Left ventricle myocardium inferior (tissue), 1 donor: ENCODE measurements around the gene NTM. TPM values are rescaled to one million over a fixed set of nuclear protein-coding genes. Genes with fewer than 3 reads are reported as not detected.

Experiments used
- DNase-seq: peaks from one replicate; pipeline ENCODE4 v3.0.0-alpha.2; 2020
- H3K27ac ChIP-seq: fragments of 200-600 bp; replicated peaks from 2 replicates; pipeline ENCODE4 v1.8.0; 2021
- H3K27me3 ChIP-seq: fragments of 200-600 bp; 2 replicates; pipeline ENCODE4 v1.8.0; 2021; ENCODE audit warnings: low read depth
- H3K36me3 ChIP-seq: fragments of 200-600 bp; 2 replicates; pipeline ENCODE4 v1.8.0; 2021
- H3K4me1 ChIP-seq: fragments of 200-600 bp; 2 replicates; pipeline ENCODE4 v1.8.0; 2021
- H3K4me3 ChIP-seq: fragments of 200-600 bp; 2 replicates; pipeline ENCODE4 v1.8.0; 2021; ENCODE audit warnings: mild to moderate bottlenecking, moderate library complexity
- H3K9me3 ChIP-seq: fragments of 200-600 bp; replicated peaks from 2 replicates; pipeline ENCODE4 v1.8.0; 2021
- intact Hi-C: fragments of 100-400 bp; cut with micrococcal nuclease; formaldehyde crosslinking; loops from one replicate; pipeline ENCODE4 v1.11.0; 2022
- total RNA-seq: library from RNA; stranded (reverse); fragmentation: NEBNext Ultra II Directional; extraction: Animal tissue kit (Norgen Biotek cat#: 25700); gene quantifications from one replicate; pipeline ENCODE4 v1.2.1, GENCODE V29; 2021
- TF ChIP-seq, protein P1 (sequence below): fragments of 200-600 bp; IDR thresholded peaks from 2 replicates; pipeline ENCODE4 v1.8.0; 2021; ENCODE audit warnings: antibody characterized with exemption, mild to moderate bottlenecking, borderline replicate concordance
- donor health status: DM: no; HTN: yes; CAD: no; lungs with severe emphysema.

Gene NTM
- total RNA-seq, 1 donor from 2014 or later: 1.0 TPM

- intact Hi-C loops: no loop called here
- Histone ChIP-seq H3K4me3 (no peak overlapping the region), H3K9me3 (no peaks in the 10 kb centered on the region), H3K36me3 (no peaks in the 10 kb centered on the region), H3K27me3 (no peaks in the 10 kb centered on the region), H3K27ac (no peak overlapping the region), H3K4me1 (no peaks in the 10 kb centered on the region)
- TF ChIP-seq, protein P1, sequence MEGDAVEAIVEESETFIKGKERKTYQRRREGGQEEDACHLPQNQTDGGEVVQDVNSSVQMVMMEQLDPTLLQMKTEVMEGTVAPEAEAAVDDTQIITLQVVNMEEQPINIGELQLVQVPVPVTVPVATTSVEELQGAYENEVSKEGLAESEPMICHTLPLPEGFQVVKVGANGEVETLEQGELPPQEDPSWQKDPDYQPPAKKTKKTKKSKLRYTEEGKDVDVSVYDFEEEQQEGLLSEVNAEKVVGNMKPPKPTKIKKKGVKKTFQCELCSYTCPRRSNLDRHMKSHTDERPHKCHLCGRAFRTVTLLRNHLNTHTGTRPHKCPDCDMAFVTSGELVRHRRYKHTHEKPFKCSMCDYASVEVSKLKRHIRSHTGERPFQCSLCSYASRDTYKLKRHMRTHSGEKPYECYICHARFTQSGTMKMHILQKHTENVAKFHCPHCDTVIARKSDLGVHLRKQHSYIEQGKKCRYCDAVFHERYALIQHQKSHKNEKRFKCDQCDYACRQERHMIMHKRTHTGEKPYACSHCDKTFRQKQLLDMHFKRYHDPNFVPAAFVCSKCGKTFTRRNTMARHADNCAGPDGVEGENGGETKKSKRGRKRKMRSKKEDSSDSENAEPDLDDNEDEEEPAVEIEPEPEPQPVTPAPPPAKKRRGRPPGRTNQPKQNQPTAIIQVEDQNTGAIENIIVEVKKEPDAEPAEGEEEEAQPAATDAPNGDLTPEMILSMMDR: no peak
- no peak for DNase-seq
Measured at GRCh38 chr11:132330515-132330914, 960.1 kb downstream of the NTM start.

- Histone ChIP-seq H3K27me3 (no peaks in the 10 kb centered on the region), H3K9me3 (no peaks in the 10 kb centered on the region), H3K4me1 (no peaks in the 10 kb centered on the region), H3K27ac (no peak overlapping the region), H3K4me3 (no peak overlapping the region), H3K36me3 (no peaks in the 10 kb centered on the region)
- no peak for DNase-seq
- intact Hi-C loops: no loop called here
- TF ChIP-seq, protein P1: no peak
Measured at GRCh38 chr11:132332521-132332920, 962.1 kb downstream of the NTM start.

DNA sequence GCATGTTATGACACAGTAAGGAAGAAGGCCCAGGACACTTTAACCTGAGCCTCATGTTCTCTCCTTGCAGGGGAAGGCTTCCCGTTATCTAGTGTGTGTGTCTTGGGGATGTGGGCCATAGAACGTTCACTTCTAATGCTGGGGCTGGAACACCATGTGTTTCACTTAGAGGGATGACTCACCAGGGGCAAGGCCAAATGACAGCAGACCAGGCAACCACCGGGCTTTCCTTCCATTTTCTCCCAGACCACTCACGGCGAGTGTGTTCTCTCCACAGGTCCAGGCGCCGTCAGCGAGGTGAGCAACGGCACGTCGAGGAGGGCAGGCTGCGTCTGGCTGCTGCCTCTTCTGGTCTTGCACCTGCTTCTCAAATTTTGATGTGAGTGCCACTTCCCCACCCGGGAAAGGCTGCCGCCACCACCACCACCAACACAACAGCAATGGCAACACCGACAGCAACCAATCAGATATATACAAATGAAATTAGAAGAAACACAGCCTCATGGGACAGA lies 964.4 kb downstream of the NTM start:
- no peak for DNase-seq
- Histone ChIP-seq H3K4me3 (no peak overlapping the region), H3K4me1 (no peaks in the 10 kb centered on the region), H3K27ac (no peak overlapping the region), H3K36me3 (no peaks in the 10 kb centered on the region), H3K27me3 (no peaks in the 10 kb centered on the region), H3K9me3 (no peaks in the 10 kb centered on the region)
- intact Hi-C loops: no loop called here
- TF ChIP-seq, protein P1: no peak

DNA sequence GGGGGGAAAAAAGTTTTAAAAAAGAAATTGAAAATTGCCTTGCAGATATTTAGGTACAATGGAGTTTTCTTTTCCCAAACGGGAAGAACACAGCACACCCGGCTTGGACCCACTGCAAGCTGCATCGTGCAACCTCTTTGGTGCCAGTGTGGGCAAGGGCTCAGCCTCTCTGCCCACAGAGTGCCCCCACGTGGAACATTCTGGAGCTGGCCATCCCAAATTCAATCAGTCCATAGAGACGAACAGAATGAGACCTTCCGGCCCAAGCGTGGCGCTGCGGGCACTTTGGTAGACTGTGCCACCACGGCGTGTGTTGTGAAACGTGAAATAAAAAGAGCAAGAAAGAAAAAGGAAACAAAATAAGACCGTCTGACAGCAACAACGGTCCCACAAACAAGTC lies 964.9 kb downstream of the NTM start:
- no peaks in the 10 kb centered on the region for H3K9me3 ChIP-seq
- TF ChIP-seq, protein P1: no peak
- H3K27ac ChIP-seq: no peak overlapping the region
- intact Hi-C loops: no loop called here
- no peak for DNase-seq
- no peaks in the 10 kb centered on the region for H3K36me3 ChIP-seq
- no peaks in the 10 kb centered on the region for H3K27me3 ChIP-seq
- H3K4me3 ChIP-seq: no peak overlapping the region
- no peaks in the 10 kb centered on the region for H3K4me1 ChIP-seq

DNA sequence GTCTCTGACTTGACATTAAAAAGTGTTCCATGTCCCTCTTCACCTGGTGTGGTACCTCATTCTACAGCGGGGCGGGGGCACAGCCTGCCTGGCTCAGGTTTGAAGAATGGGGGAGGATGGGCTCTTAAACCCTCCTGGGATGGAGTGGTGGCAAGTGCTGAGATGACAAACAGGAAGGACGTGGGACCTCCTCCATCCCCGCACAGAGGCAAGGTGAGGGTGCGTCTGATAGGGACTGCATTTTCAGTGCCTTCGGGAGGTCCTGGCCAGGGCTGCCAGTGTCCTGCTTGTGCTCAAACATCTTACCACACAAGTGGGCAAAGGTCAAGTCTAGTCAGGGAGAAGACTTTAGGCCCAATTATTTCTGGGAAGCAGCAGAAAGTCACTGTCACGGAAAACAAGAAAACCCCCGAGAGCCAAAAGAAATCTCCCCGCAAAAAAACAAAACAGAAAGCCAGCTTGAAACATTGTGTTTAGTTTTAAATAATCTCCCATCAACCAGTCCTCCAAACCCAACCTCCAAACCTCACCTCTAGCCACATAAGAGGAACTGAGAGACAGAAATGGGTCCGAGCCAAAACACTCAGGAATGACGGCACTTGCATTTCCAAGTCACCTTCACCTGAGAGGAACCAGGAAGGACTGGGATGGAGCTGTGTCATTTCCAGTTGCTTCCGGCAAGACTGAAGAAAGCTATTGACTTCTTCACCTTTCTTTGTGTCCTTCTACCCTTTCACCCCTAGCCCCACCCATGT lies 966.5 kb downstream of the NTM start:
- Histone ChIP-seq H3K4me3 (no peak overlapping the region), H3K27me3 (no peaks in the 10 kb centered on the region), H3K9me3 (no peaks in the 10 kb centered on the region), H3K4me1 (peaks cover 4% of the 10 kb centered on the region), H3K36me3 (no peaks in the 10 kb centered on the region), H3K27ac (no peak overlapping the region)
- no peak for DNase-seq
- TF ChIP-seq, protein P1: no peak
- intact Hi-C loops: no loop called here
